ENCODE data around the gene UBE2I. TPM values are rescaled to one million over a fixed set of nuclear protein-coding genes. Genes with fewer than 3 reads are reported as not detected.

The UBE2I gene
- total RNA-seq, 1 experiment from 2014 or later = 198 TPM

- in situ Hi-C loops (cut with HindIII; ENCODE audit: low pct_unique_long_range_greater_than_20kb, low sequenced_read_pairs) = no loop called here
- H3K36me3 ChIP-seq (ENCODE audit: control insufficient read depth, insufficient read depth, low read length) = no peaks in the 10 kb centered on the region
- DNase-seq (ENCODE audit: low read depth, low spot score) (no peak), ATAC-seq (no peak)
- peaks cover 6% of the 10 kb centered on the region; the same call in 1 of the 2 replicates for H3K4me1 ChIP-seq (ENCODE audit: control insufficient read depth, insufficient read depth, low read length)
- ChIA-PET CTCF (no interaction called here), POLR2A (no interaction called here)
- H3K4me3 ChIP-seq (ENCODE audit: low read depth in 2 of 2, low read length in 2 of 2) = no peak overlapping the region
- intact Hi-C loops (cut with micrococcal nuclease; ENCODE audit: unreplicated experiment) = no loop called here
- no peak for TF ChIP-seq CTCF (IDR thresholded peaks at IDR 0.05)
- no peak overlapping the region for H3K27ac ChIP-seq (ENCODE audit: low read length)
- no TSS peak for BruUV-seq (replicated peaks)
- no peaks in the 10 kb centered on the region for H3K27me3 ChIP-seq (ENCODE audit: control insufficient read depth, insufficient read depth, low read length)
- H3K9me3 ChIP-seq (ENCODE audit: control insufficient read depth, insufficient read depth, low read depth, low read length) = no peaks in the 10 kb centered on the region
Measured at GRCh38 chr16:1374418-1375297, 65.2 kb downstream of the UBE2I start.

GRCh38 chr16:1375298-1375640 is 65.8 kb downstream of the UBE2I start:
- ATAC-seq (no peak), DNase-seq (ENCODE audit: low read depth, low spot score) (no peak)
- Histone ChIP-seq H3K27ac (ENCODE audit: low read length) (no peak overlapping the region), H3K27me3 (ENCODE audit: control insufficient read depth, insufficient read depth, low read length) (no peaks in the 10 kb centered on the region), H3K4me1 (ENCODE audit: control insufficient read depth, insufficient read depth, low read length) (peaks cover 6% of the 10 kb centered on the region; the same call in 1 of the 2 replicates), H3K9me3 (ENCODE audit: control insufficient read depth, insufficient read depth, low read depth, low read length) (no peaks in the 10 kb centered on the region), H3K36me3 (ENCODE audit: control insufficient read depth, insufficient read depth, low read length) (no peaks in the 10 kb centered on the region), H3K4me3 (ENCODE audit: low read depth in 2 of 2, low read length in 2 of 2) (no peak overlapping the region)
- ChIA-PET POLR2A (no interaction called here), CTCF (no interaction called here)
- BruUV-seq (replicated peaks) = no TSS peak
- in situ Hi-C loops (cut with HindIII; ENCODE audit: low pct_unique_long_range_greater_than_20kb, low sequenced_read_pairs) = no loop called here
- intact Hi-C loops (cut with micrococcal nuclease; ENCODE audit: unreplicated experiment) = no loop called here
- TF ChIP-seq POLR2AphosphoS5 (IDR thresholded peaks at IDR 0.05; ENCODE audit: low read depth, low read length) (no peak), CTCF (IDR thresholded peaks at IDR 0.05) (no peak), REST (IDR thresholded peaks at IDR 0.05; ENCODE audit: insufficient read depth in 1 of 2, low read depth in 2 of 2, low read length in 1 of 2) (no peak), SIN3A (IDR thresholded peaks at IDR 0.05; ENCODE audit: borderline replicate concordance, insufficient read depth, low read depth, low read length) (no peak), TCF7L2 (IDR thresholded peaks at IDR 0.05; ENCODE audit: low read depth, low read length) (no peak)
